H1 (cell line): ENCODE measurements around the gene PSME3. TPM values are rescaled to one million over a fixed set of nuclear protein-coding genes. Genes with fewer than 3 reads are reported as not detected.

Experiments
- ASH2L ChIP-seq: fragments of 200-600, 300-600 bp; sonication (generic); IDR thresholded peaks from one replicate; pipeline ENCODE4 v1.7.1; 2017; ENCODE audit warnings: low read length
- CHD1 ChIP-seq: IDR thresholded peaks from 2 replicates; pipeline ENCODE4 v1.6.1; 2012; ENCODE audit warnings: low read depth, low read length, improper control_type of control experiment
- CREB1 ChIP-seq: IDR thresholded peaks from 2 replicates; pipeline ENCODE4 v1.6.1; 2012; ENCODE audit warnings: inconsistent platforms
- EGR1 ChIP-seq: IDR thresholded peaks from 2 replicates; pipeline ENCODE4 v1.6.1; 2011; ENCODE audit warnings: low read depth, low read length, borderline replicate concordance
- EZH2 ChIP-seq: fragments of 200-600 bp; sonication (generic); IDR thresholded peaks from 2 replicates; pipeline ENCODE4 v1.7.1; 2012; ENCODE audit warnings: low read depth, mild to moderate bottlenecking, moderate library complexity, low read length, inconsistent platforms; ENCODE audit not compliant: severe bottlenecking
- GABPA ChIP-seq: IDR thresholded peaks from 2 replicates; pipeline ENCODE4 v1.6.1; 2011; ENCODE audit warnings: mild to moderate bottlenecking, low read length, moderate library complexity, borderline replicate concordance; ENCODE audit not compliant: insufficient read depth
- GTF2F1 ChIP-seq: IDR thresholded peaks from 2 replicates; pipeline ENCODE4 v1.6.1; 2012; ENCODE audit warnings: low read depth, low read length, improper control_type of control experiment, borderline replicate concordance
- SUZ12 ChIP-seq: fragments of 200-600 bp; sonication (generic); IDR thresholded peaks from 2 replicates; pipeline ENCODE4 v1.6.1; 2012; ENCODE audit warnings: mild to moderate bottlenecking, inconsistent platforms, low read length, moderate library complexity, mixed read lengths
- TCF12 ChIP-seq: IDR thresholded peaks from 2 replicates; pipeline ENCODE4 v1.6.1; 2011; ENCODE audit warnings: low read depth, mild to moderate bottlenecking, low read length
- YY1 ChIP-seq: IDR thresholded peaks from 2 replicates; pipeline ENCODE4 v1.6.1; 2011; ENCODE audit warnings: low read depth, mild to moderate bottlenecking, low read length
- polyA plus RNA-seq, 7 experiments: library from polyadenylated mRNA; depleted of rRNA in 3 of 7; stranded (reverse) in 5 of 7; unstranded in 2 of 7; fragments of >200 nt in 5 of 7; fragments of 200-250 nt in 2 of 7; gene quantifications; 1 replicate in 5 of 7; 2 replicates in 1 of 7; 4 replicates in 1 of 7; pipeline versions ENCODE4 v1.2.1 to v1.2.3, GENCODE V29; 2011 to 2013; ENCODE audit warnings: missing spikeins in 2 of 7, mixed read lengths in 2 of 7
- total RNA-seq: library from RNA; stranded (reverse); fragmentation: NEBNext Ultra II Directional; extraction: Animal tissue kit (Norgen Biotek cat#: 25700); gene quantifications from 2 replicates; pipeline ENCODE4 v1.2.1, GENCODE V29; 2021
- TF ChIP-seq, protein P1 (sequence below): fragments of 300-600 bp; sonication (generic); IDR thresholded peaks from 2 replicates; pipeline ENCODE4 v1.7.1; 2012; ENCODE audit warnings: low read length, moderate library complexity, mild to moderate bottlenecking, inconsistent platforms; ENCODE audit not compliant: insufficient replicate concordance

PSME3 gene
- total and polyA plus RNA-seq, 2 of the 8 experiments (the other 6 are each of a cell fraction or from before 2014, with no cell fraction given): 149 to 224 TPM

DNA sequence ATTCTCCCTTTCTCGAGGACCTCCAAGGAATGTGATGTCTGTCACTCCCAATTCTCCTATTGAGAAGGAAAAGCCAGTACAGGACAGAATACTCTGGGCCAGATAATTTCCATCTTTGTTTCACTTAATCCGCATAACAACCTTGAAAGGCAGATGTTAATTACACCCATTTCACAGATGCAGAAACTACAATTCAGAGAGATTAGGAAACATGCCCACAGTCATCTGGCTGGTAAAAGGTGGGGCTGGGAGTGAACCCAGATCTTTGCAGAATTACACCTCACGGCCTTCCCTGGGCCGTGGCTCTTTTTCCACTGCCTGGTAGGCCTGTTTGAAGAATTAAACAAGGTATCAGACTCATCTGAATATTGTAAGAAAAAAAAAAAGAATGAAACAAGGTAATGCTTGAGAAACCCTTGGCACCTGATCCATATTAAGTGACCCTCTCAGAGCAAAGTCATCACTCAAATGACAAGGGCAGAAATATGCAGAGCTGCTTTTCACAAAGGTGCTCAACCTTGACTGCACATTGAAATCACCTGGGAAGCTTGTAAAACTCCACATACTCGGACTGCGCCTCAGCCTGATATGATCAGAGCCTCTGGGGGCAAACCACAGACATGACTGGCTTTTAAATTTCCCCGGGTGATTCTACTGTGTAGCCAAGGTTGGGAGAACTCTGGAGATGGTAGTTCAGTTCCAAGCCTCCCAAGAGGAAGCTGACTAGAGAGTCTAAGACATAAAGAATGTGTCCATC, 50.8 kb downstream of the PSME3 start (continued):
- TF ChIP-seq, protein P1, sequence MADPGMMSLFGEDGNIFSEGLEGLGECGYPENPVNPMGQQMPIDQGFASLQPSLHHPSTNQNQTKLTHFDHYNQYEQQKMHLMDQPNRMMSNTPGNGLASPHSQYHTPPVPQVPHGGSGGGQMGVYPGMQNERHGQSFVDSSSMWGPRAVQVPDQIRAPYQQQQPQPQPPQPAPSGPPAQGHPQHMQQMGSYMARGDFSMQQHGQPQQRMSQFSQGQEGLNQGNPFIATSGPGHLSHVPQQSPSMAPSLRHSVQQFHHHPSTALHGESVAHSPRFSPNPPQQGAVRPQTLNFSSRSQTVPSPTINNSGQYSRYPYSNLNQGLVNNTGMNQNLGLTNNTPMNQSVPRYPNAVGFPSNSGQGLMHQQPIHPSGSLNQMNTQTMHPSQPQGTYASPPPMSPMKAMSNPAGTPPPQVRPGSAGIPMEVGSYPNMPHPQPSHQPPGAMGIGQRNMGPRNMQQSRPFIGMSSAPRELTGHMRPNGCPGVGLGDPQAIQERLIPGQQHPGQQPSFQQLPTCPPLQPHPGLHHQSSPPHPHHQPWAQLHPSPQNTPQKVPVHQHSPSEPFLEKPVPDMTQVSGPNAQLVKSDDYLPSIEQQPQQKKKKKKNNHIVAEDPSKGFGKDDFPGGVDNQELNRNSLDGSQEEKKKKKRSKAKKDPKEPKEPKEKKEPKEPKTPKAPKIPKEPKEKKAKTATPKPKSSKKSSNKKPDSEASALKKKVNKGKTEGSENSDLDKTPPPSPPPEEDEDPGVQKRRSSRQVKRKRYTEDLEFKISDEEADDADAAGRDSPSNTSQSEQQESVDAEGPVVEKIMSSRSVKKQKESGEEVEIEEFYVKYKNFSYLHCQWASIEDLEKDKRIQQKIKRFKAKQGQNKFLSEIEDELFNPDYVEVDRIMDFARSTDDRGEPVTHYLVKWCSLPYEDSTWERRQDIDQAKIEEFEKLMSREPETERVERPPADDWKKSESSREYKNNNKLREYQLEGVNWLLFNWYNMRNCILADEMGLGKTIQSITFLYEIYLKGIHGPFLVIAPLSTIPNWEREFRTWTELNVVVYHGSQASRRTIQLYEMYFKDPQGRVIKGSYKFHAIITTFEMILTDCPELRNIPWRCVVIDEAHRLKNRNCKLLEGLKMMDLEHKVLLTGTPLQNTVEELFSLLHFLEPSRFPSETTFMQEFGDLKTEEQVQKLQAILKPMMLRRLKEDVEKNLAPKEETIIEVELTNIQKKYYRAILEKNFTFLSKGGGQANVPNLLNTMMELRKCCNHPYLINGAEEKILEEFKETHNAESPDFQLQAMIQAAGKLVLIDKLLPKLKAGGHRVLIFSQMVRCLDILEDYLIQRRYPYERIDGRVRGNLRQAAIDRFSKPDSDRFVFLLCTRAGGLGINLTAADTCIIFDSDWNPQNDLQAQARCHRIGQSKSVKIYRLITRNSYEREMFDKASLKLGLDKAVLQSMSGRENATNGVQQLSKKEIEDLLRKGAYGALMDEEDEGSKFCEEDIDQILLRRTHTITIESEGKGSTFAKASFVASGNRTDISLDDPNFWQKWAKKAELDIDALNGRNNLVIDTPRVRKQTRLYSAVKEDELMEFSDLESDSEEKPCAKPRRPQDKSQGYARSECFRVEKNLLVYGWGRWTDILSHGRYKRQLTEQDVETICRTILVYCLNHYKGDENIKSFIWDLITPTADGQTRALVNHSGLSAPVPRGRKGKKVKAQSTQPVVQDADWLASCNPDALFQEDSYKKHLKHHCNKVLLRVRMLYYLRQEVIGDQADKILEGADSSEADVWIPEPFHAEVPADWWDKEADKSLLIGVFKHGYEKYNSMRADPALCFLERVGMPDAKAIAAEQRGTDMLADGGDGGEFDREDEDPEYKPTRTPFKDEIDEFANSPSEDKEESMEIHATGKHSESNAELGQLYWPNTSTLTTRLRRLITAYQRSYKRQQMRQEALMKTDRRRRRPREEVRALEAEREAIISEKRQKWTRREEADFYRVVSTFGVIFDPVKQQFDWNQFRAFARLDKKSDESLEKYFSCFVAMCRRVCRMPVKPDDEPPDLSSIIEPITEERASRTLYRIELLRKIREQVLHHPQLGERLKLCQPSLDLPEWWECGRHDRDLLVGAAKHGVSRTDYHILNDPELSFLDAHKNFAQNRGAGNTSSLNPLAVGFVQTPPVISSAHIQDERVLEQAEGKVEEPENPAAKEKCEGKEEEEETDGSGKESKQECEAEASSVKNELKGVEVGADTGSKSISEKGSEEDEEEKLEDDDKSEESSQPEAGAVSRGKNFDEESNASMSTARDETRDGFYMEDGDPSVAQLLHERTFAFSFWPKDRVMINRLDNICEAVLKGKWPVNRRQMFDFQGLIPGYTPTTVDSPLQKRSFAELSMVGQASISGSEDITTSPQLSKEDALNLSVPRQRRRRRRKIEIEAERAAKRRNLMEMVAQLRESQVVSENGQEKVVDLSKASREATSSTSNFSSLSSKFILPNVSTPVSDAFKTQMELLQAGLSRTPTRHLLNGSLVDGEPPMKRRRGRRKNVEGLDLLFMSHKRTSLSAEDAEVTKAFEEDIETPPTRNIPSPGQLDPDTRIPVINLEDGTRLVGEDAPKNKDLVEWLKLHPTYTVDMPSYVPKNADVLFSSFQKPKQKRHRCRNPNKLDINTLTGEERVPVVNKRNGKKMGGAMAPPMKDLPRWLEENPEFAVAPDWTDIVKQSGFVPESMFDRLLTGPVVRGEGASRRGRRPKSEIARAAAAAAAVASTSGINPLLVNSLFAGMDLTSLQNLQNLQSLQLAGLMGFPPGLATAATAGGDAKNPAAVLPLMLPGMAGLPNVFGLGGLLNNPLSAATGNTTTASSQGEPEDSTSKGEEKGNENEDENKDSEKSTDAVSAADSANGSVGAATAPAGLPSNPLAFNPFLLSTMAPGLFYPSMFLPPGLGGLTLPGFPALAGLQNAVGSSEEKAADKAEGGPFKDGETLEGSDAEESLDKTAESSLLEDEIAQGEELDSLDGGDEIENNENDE: no peak
- TF ChIP-seq GTF2F1 (no peak), CREB1 (no peak), EGR1 (no peak), CHD1 (no peak), EZH2 (no peak), TCF12 (no peak), YY1 (no peak), SUZ12 (no peak), ASH2L (no peak), GABPA (no peak)
